K562 (cell line): ENCODE results near the gene HDAC6. TPM values are rescaled to one million over a fixed set of nuclear protein-coding genes. Genes with fewer than 3 reads are reported as not detected.

Experiments
- ATAC-seq: fragments of 200-7000 bp; cut with Tn5 transposase; 3 replicates; pipeline ENCODE4 v1.9.1; 2020; ENCODE audit warnings: moderate library complexity
- BruUV-seq: library from RNA; stranded (reverse); fragments of 400-500 nt; replicated peaks from 2 replicates; lab custom pipeline; 2021; lab: Mats Ljungman, UMichigan
- CTCF ChIA-PET: fragments of 300-600 bp; formaldehyde crosslinking; extraction: SDS; loops from one replicate; lab custom pipeline; 2021; ENCODE audit warnings: low intra/inter-chr PET ratio; lab: Yijun Ruan, JAX
- POLR2A ChIA-PET: fragments of 300-600, 350-650 bp; sonication (Branson Sonifier 250); formaldehyde crosslinking; extraction: SDS; loops from one replicate; lab custom pipeline; 2021; ENCODE audit warnings: antibody characterized with exemption, inconsistent platforms; lab: Yijun Ruan, JAX
- DNase-seq, 4 experiments: peaks; one replicate each; pipeline versions ENCODE4 v3.0.0 to v3.0.0-alpha.2; 2011 to 2018; ENCODE audit warnings: low spot score in 3 of 4, mixed read lengths in 3 of 4; ENCODE audit errors: extremely low read depth in 1 of 4
- FAIRE-seq: peaks from 2 replicates; lab custom pipeline; 2011; peaks lifted over from hg19 to GRCh38; lab: Jason Lieb, UNC
- H2AFZ ChIP-seq: 2 replicates; pipeline ENCODE4 v1.6.0; 2011; ENCODE audit warnings: low read depth, low read length, control low read depth, inconsistent platforms
- H3K27ac ChIP-seq: fragments of 200-600 bp; 3 replicates; pipeline ENCODE4 v1.8.0; 2011; ENCODE audit warnings: low read depth, mild to moderate bottlenecking, control low read depth, inconsistent platforms, low read length, moderate library complexity, mixed read lengths; ENCODE audit errors: extremely low read depth
- H3K27me3 ChIP-seq, 2 experiments: fragments of 300-600 bp in 1 of 2; 2 replicates in 1 of 2; 3 replicates in 1 of 2; pipeline versions ENCODE4 v1.6.0 to v1.8.0; 2011; ENCODE audit warnings: inconsistent platforms in 2 of 2, low read length in 2 of 2, mild to moderate bottlenecking in 1 of 2, mixed read lengths in 1 of 2, moderate library complexity in 1 of 2; ENCODE audit not compliant: control insufficient read depth in 2 of 2, insufficient read depth in 2 of 2
- H3K36me3 ChIP-seq: fragments of 300-600 bp; 3 replicates; pipeline ENCODE4 v1.8.0; 2011; ENCODE audit warnings: mild to moderate bottlenecking, low read length, inconsistent platforms; ENCODE audit not compliant: control insufficient read depth, insufficient read depth
- H3K4me1 ChIP-seq, 2 experiments: fragments of 200-600 bp in 1 of 2; replicated peaks in 1 of 2; 2 replicates in 1 of 2; 3 replicates in 1 of 2; pipeline versions ENCODE4 v1.5.1 to v1.8.0; 2011; ENCODE audit warnings: inconsistent platforms in 2 of 2, low read length in 2 of 2, mild to moderate bottlenecking in 1 of 2, mixed read lengths in 1 of 2, moderate library complexity in 1 of 2; ENCODE audit not compliant: control insufficient read depth in 2 of 2, insufficient read depth in 2 of 2
- H3K4me2 ChIP-seq: 2 replicates; pipeline ENCODE4 v1.6.1; 2011; ENCODE audit warnings: low read length, control low read depth, inconsistent platforms, mixed read lengths; ENCODE audit not compliant: insufficient read depth
- H3K4me3 ChIP-seq: fragments of 200-600 bp; sonication (generic), shearing (Covaris generic); 2 replicates; pipeline ENCODE4 v1.5.1; 2016; ENCODE audit warnings: control low read depth, inconsistent platforms
- H3K79me2 ChIP-seq: fragments of 200-600 bp; 3 replicates; pipeline ENCODE4 v1.8.0; 2011; ENCODE audit warnings: low read length, inconsistent platforms; ENCODE audit not compliant: control insufficient read depth, insufficient read depth
- H3K9ac ChIP-seq, 2 experiments: 2 replicates each; pipeline versions ENCODE4 v1.6.0 to v1.6.1; 2011; ENCODE audit warnings: low read depth in 2 of 2, low read length in 2 of 2, control low read depth in 1 of 2, inconsistent platforms in 1 of 2, mild to moderate bottlenecking in 1 of 2, mixed read lengths in 1 of 2; ENCODE audit not compliant: insufficient read depth in 1 of 2
- H3K9me1 ChIP-seq: one replicate; pipeline ENCODE4 v1.6.0; 2011; ENCODE audit warnings: inconsistent platforms, mild to moderate bottlenecking, low read length, moderate library complexity; ENCODE audit not compliant: control insufficient read depth, insufficient read depth
- H3K9me3 ChIP-seq: replicated peaks from 2 replicates; pipeline ENCODE4 v1.5.1; 2011; ENCODE audit warnings: low read depth, low read length, inconsistent platforms; ENCODE audit not compliant: control insufficient read depth, insufficient read depth
- H4K20me1 ChIP-seq: replicated peaks from 2 replicates; pipeline ENCODE4 v1.6.1; 2011; ENCODE audit warnings: low read length, inconsistent platforms, mixed read lengths; ENCODE audit not compliant: control insufficient read depth, insufficient read depth
- ADNP ChIP-seq: fragments of 200-800 bp; sonication (Bioruptor generic); IDR thresholded peaks from 2 replicates; pipeline ENCODE4 v1.6.1; 2016; ENCODE audit warnings: missing genetic modification characterization, missing compliant biosample characterization
- CREB1 ChIP-seq, 2 experiments: sonication (generic) in 1 of 2; formaldehyde crosslinking in 1 of 2; IDR thresholded peaks; 2 replicates each; pipeline versions ENCODE4 v1.6.1 to v1.8.0; 2012 to 2022; ENCODE audit warnings: inconsistent platforms in 1 of 2, mild to moderate bottlenecking in 1 of 2, missing genetic modification reagents in 1 of 2, moderate library complexity in 1 of 2
- MTA2 ChIP-seq: fragments of 450-650 bp; IDR thresholded peaks from 2 replicates; pipeline ENCODE4 v1.6.1; 2016; ENCODE audit warnings: low read depth
- MYNN ChIP-seq, 2 experiments: sonication (generic); formaldehyde crosslinking in 1 of 2; IDR thresholded peaks; 2 replicates each; pipeline versions ENCODE4 v1.5.0 to v1.6.1; 2016 to 2020; ENCODE audit warnings: antibody characterized with exemption in 1 of 2, missing genetic modification reagents in 1 of 2
- ZNF77 ChIP-seq: fragments of 250-450 bp; sonication (Bioruptor Pico); IDR thresholded peaks from 2 replicates; pipeline ENCODE4 v1.5.0; 2020
- WGBS: fragments of 100-300 bp; shearing (Covaris generic); methylation state at CpG from one replicate; pipeline ENCODE4 v1.1.6; 2016; ENCODE audit warnings: low coverage, mixed read lengths; ENCODE audit not compliant: insufficient coverage; ENCODE audit errors: missing lambda C conversion rate; 5-methylcytosine and 5-hydroxymethylcytosine counted together
- in situ Hi-C: fragments of 300-500 bp; cut with MboI; formaldehyde crosslinking; loops from 4 replicates; pipeline ENCODE4 v1.15.0; 2018; ENCODE audit warnings: inconsistent platforms, mixed read lengths
- intact Hi-C: fragments of 100-400 bp; cut with micrococcal nuclease; formaldehyde crosslinking; loops from 2 replicates; pipeline ENCODE4 v1.14.2; 2022
- polyA plus RNA-seq, 8 experiments: library from polyadenylated mRNA; depleted of rRNA in 4 of 8; stranded (reverse) in 5 of 8; unstranded in 3 of 8; fragments of >200 nt; fragmentation: Nextera tagmentation in 2 of 8; fragmentation: Illumina TruSeq in 1 of 8; extraction: Ambion mirVana in 2 of 8; extraction: Trizol in 1 of 8; gene quantifications; 2 replicates each; pipeline versions ENCODE4 v1.2.1 to v1.2.3, GENCODE V29; 2011 to 2014; ENCODE audit warnings: inconsistent platforms in 1 of 8, missing spikeins in 1 of 8
- total RNA-seq, 7 experiments: library from RNA; depleted of rRNA in 6 of 7; stranded (reverse); fragments of >200 nt in 6 of 7; fragmentation: Illumina TruSeq in 2 of 7; extraction: Trizol in 2 of 7; gene quantifications; 2 replicates each; pipeline versions ENCODE4 v1.2.1 to v1.2.3, GENCODE V29; 2011 to 2021; ENCODE audit warnings: low replicate concordance in 1 of 7
- TF ChIP-seq, protein P1 (sequence below), 2 experiments: fragments of 450-650 bp; conservative IDR thresholded peaks; 2 replicates each; pipeline ENCODE4 v1.6.1; 2017; ENCODE audit warnings: mild to moderate bottlenecking in 2 of 2, moderate library complexity in 2 of 2
- TF ChIP-seq, protein P2 (sequence below): sonication (generic); formaldehyde crosslinking; IDR thresholded peaks from 2 replicates; pipeline ENCODE4 v1.9.0; 2022; ENCODE audit warnings: mild to moderate bottlenecking, missing genetic modification reagents
- TF ChIP-seq, protein P3 (sequence below): fragments of 450-650 bp; IDR thresholded peaks from 2 replicates; pipeline ENCODE4 v1.6.1; 2016; ENCODE audit warnings: low read depth
- TF ChIP-seq, protein P4 (sequence below): sonication (generic); formaldehyde crosslinking; IDR thresholded peaks from 2 replicates; pipeline ENCODE4 v1.8.1; 2022; ENCODE audit warnings: missing genetic modification reagents

The HDAC6 gene
- total and polyA plus RNA-seq, 9 of the 15 experiments (the other 6 are each of a cell fraction or from before 2014, with no cell fraction given), result 29.9 to 101 (median 71.2) TPM

DNA sequence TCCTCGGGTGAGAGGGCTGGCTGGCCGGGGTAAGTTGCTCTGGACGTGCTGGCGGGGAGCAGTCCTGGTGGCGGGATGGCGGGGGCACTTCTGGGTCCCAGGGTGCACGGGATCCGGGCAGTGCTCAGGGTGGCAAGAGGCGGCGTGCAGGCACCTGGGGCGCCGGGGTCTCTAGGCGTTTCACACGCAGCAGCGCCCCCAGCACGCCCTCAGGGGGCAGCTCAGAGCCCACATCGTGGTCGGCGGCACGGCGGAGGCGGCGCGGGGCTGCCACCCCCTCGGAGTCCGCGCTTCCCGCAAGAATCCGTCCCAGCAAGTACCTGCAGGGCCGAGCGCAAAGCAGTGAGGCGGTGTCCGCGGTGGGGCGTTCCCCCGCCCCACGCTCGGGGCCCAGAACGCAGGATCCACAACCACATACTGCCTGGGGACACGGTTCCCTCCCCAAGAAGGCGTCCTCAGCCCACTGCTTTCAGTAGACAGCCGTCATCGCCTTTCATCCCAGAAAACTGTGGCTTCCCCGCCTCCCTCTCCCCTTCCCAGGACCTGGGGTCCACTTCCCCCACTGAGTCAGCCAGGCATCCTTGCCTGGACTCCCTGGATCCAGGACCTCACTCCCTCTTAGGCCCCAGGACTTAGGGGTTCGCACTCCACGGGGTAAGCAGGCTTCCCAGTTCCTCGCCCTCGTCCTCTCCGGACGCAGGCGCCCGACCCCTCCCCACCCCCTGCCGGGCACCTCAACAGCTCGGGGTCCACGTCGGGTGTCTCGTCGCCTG is 29.5 kb downstream of the HDAC6 start:
- Histone ChIP-seq H3K4me3 (no peak overlapping the region), H3K4me1 (peaks cover 0 to 27% of the 10 kb centered on the region in 2 experiments; a peak in 2 of 5 replicates), H3K36me3 (no peaks in the 10 kb centered on the region), H3K9me3 (no peaks in the 10 kb centered on the region), H3K4me2 (no peak overlapping the region), H3K9me1 (no peaks in the 10 kb centered on the region), H4K20me1 (no peaks in the 10 kb centered on the region), H3K27me3 (no peaks in the 10 kb centered on the region), H3K27ac (no peak overlapping the region), H2AFZ (no peak overlapping the region), H3K79me2 (no peaks in the 10 kb centered on the region), H3K9ac (no peak overlapping the region)
- ChIA-PET POLR2A (interaction anchor here (0.7 kb wide), 1 partner anchor 150 kb away, joined by 3 read pairs; no protein-coding TSS in a partner anchor), CTCF (no interaction called here)
- ATAC-seq (no peak), FAIRE-seq (no peak), DNase-seq (no peak)
- BruUV-seq, result no TSS peak
- intact Hi-C loops (no loop called here), in situ Hi-C loops (no loop called here)
- 80% methylated on average over 8 of the region's 58 CpGs for WGBS
- TF ChIP-seq MYNN (IDR thresholded peaks at IDR 0.05) (no peak), MYNN (CRISPR knock-in tag; IDR thresholded peaks at IDR 0.05) (no peak), ADNP (no peak), MTA2 (no peak), CREB1 (IDR thresholded peaks at IDR 0.05) (no peak), CREB1 (CRISPR knock-in tag; IDR thresholded peaks at IDR 0.05) (no peak), ZNF77 (CRISPR knock-in tag) (no peak)
- TF ChIP-seq, protein P1, sequence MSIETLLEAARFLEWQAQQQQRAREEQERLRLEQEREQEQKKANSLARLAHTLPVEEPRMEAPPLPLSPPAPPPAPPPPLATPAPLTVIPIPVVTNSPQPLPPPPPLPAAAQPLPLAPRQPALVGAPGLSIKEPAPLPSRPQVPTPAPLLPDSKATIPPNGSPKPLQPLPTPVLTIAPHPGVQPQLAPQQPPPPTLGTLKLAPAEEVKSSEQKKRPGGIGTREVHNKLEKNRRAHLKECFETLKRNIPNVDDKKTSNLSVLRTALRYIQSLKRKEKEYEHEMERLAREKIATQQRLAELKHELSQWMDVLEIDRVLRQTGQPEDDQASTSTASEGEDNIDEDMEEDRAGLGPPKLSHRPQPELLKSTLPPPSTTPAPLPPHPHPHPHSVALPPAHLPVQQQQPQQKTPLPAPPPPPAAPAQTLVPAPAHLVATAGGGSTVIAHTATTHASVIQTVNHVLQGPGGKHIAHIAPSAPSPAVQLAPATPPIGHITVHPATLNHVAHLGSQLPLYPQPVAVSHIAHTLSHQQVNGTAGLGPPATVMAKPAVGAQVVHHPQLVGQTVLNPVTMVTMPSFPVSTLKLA (conservative IDR thresholded peaks at IDR 0.05), result no peak
- TF ChIP-seq, protein P2, sequence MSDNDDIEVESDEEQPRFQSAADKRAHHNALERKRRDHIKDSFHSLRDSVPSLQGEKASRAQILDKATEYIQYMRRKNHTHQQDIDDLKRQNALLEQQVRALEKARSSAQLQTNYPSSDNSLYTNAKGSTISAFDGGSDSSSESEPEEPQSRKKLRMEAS (CRISPR knock-in tag), result no peak
- TF ChIP-seq, protein P3, sequence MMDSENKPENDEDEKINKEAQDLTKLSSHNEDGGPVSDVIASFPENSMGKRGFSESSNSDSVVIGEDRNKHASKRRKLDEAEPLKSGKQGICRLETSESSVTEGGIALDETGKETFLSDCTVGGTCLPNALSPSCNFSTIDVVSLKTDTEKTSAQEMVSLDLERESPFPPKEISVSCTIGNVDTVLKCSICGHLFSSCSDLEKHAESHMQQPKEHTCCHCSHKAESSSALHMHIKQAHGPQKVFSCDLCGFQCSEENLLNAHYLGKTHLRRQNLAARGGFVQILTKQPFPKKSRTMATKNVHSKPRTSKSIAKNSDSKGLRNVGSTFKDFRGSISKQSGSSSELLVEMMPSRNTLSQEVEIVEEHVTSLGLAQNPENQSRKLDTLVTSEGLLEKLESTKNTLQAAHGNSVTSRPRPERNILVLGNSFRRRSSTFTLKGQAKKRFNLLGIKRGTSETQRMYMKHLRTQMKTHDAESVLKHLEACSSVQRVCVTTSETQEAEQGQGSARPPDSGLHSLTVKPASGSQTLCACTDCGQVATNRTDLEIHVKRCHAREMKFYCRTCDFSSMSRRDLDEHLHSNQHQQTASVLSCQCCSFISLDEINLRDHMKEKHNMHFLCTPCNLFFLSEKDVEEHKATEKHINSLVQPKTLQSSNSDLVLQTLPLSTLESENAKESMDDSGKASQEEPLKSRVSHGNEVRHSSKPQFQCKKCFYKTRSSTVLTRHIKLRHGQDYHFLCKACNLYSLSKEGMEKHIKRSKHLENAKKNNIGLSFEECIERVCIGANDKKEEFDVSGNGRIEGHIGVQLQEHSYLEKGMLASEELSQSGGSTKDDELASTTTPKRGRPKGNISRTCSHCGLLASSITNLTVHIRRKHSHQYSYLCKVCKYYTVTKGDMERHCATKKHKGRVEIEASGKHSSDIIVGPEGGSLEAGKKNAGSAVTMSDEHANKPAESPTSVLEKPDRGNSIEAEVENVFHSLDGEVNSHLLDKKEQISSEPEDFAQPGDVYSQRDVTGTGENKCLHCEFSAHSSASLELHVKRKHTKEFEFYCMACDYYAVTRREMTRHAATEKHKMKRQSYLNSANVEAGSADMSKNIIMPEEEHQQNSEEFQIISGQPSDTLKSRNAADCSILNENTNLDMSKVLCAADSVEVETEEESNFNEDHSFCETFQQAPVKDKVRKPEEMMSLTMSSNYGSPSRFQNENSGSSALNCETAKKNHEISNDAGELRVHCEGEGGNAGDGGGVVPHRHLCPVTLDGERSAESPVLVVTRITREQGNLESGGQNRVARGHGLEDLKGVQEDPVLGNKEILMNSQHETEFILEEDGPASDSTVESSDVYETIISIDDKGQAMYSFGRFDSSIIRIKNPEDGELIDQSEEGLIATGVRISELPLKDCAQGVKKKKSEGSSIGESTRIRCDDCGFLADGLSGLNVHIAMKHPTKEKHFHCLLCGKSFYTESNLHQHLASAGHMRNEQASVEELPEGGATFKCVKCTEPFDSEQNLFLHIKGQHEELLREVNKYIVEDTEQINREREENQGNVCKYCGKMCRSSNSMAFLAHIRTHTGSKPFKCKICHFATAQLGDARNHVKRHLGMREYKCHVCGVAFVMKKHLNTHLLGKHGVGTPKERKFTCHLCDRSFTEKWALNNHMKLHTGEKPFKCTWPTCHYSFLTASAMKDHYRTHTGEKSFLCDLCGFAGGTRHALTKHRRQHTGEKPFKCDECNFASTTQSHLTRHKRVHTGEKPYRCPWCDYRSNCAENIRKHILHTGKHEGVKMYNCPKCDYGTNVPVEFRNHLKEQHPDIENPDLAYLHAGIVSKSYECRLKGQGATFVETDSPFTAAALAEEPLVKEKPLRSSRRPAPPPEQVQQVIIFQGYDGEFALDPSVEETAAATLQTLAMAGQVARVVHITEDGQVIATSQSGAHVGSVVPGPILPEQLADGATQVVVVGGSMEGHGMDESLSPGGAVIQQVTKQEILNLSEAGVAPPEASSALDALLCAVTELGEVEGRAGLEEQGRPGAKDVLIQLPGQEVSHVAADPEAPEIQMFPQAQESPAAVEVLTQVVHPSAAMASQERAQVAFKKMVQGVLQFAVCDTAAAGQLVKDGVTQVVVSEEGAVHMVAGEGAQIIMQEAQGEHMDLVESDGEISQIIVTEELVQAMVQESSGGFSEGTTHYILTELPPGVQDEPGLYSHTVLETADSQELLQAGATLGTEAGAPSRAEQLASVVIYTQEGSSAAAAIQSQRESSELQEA, result no peak
- TF ChIP-seq, protein P4, sequence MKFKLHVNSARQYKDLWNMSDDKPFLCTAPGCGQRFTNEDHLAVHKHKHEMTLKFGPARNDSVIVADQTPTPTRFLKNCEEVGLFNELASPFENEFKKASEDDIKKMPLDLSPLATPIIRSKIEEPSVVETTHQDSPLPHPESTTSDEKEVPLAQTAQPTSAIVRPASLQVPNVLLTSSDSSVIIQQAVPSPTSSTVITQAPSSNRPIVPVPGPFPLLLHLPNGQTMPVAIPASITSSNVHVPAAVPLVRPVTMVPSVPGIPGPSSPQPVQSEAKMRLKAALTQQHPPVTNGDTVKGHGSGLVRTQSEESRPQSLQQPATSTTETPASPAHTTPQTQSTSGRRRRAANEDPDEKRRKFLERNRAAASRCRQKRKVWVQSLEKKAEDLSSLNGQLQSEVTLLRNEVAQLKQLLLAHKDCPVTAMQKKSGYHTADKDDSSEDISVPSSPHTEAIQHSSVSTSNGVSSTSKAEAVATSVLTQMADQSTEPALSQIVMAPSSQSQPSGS (CRISPR knock-in tag), result no peak
